SHP77 (cell line): ENCODE measurements around the gene RASSF7.
A peak's percentile ranks its signal among the peaks of the same experiment; 100 is the strongest.

Experiments used
- DNase-seq, 2 experiments: peaks; one replicate each; lab custom pipeline; 2025; lab: John Stamatoyannopoulos, UW

The RASSF7 gene

DNA sequence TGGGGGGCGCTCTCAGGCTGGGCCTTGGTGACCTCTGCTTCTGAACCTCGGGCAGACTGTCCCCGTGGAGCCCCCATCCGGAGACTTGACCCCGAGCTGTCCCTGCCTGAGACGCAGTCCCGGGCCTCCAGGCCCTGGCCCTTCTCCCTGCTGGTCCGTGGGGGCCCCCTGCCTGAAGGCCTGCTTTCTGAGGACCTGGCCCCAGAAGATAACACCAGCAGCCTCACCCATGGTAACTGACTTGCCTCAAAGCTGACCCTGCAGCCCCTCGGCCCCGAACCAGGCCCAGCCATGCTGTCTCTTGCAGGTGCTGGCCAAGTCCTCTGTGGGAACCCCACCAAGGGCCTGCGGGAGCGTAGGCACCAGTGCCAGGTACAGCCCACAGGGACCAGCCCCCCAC, 9.2 kb upstream of the RASSF7 start:
- DNase-seq, result no peak

DNA sequence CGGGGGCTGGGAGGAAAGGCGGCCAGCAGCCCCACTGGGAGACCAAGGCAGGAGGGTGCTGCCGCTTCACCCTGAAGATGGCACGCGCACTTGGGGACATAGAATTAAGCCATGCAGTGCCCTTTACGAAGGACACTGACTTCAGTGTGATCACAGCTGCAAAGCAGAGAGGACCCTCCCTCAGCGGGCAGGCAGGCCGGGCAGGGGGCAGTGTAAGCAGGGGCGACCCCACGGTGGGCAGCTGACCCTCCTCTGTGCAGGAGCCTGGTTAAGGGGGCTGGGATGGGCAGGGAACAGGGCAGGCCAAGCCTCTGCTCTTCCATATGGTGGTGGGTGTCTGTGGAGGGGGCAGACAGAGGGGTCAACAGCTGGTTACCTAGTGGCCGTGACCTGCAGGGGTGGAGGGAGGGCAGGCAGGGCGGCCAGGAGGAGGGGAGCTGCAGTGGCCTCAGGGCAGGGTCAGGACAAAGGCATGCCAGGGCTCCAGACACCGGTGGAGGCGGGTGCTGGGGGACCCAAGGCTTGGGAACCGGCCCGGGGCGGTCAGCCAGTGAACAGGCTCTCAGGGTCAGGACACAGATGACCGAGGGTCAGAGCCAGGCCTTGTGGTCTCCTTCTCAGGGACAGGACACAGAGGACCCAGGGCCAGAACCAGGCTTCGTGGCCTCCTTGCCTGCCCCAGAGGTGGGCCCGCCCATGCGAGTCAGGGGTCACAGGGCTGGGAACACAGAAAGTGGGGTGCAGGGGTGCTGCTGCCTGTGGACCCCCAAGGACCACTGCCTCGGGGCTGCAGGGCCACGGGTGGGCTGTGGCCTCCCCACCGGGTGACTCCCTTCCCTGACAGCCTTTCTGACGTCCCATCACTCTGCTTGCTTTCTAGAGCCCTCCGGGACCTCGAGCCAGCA, 7.4 kb upstream of the RASSF7 start:
- no peak for DNase-seq

DNA sequence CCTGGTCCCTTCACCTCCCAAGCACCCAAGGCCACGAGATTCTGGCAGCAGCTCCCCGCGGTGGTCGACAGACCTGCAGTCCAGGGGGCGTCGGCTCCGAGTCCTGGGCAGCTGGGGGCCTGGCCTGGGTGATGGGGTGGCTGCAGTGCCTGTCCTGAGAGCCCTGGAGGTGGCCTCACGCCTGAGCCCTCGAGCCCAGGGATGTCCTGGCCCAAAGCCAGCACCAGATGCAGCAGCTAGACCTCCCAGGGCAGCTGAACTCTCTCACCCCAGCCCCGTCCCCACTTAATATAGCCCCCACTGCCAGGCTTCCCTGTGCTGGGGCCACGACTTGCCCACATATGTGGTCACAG, 6.8 kb upstream of the RASSF7 start:
- DNase-seq, result no peak

DNA sequence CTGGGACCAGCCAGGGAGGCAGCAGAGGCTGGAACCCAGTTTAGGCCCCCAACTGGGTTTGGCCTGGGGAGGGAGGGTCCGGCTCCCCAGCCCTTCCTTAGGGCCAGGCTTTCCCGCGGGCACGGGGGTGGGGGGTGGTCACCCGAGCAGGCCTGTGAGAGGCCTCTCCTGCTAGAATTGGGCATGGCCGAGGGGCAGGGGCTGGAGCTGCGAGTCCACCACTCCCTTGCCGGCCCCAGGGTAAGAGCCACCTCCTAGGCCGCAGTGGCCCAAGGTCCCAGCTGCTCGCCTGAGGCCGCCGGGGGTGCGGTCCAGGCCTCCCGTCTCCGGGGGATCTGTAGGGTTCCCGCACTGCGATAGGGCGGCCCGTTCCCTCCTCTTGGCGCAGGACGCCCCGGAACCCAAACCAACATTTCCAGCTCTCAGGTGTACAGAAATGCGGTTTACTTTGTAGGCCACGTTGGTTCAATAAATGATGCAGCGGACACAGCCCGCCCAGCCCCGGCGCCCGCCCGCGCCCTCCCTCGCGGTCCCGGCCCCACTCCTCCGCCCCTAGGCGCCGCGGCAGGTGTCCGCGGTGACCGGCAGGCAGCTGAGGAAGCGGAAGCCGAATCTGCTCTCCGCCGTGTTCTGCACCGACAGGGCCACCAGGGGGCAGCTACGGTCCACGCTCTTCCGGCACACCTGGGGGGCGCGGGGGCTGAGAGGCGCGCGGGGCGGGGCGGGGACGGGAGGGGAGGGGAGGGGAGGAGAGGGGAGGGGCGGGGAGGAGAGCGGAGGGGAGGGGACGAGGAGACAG, 6.1 kb upstream of the RASSF7 start:
- DNase-seq, result peak in 1 of 2 experiments; percentile 57

DNA sequence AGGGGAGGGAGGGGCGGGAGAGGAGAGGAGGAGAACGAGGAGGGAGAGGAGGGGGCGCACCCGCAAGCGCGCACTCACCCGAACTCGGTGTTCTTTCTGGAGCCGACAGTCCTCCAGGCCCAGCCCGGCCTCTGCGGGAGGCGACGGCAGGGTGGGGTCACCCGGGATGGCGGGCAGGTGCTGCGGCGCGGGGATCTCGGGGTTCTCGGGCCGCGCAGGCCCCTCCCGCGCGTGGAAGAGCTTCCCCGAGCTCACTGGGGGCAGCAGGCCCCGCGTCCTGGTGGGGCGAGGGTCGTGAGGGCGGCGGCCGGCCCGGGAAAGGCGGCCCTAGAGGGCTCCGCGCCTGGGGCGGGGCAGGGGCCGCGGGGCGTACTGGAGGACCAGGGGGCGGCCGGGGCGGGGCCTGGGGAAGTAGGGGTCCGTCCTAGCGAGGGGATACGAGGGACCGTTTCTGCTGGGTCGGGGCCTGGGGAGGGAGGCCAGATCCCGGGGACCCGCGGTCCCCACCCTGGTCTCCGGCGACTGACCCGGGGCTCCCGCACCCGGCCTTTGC, 5.5 kb upstream of the RASSF7 start:
- DNase-seq, result no peak

DNA sequence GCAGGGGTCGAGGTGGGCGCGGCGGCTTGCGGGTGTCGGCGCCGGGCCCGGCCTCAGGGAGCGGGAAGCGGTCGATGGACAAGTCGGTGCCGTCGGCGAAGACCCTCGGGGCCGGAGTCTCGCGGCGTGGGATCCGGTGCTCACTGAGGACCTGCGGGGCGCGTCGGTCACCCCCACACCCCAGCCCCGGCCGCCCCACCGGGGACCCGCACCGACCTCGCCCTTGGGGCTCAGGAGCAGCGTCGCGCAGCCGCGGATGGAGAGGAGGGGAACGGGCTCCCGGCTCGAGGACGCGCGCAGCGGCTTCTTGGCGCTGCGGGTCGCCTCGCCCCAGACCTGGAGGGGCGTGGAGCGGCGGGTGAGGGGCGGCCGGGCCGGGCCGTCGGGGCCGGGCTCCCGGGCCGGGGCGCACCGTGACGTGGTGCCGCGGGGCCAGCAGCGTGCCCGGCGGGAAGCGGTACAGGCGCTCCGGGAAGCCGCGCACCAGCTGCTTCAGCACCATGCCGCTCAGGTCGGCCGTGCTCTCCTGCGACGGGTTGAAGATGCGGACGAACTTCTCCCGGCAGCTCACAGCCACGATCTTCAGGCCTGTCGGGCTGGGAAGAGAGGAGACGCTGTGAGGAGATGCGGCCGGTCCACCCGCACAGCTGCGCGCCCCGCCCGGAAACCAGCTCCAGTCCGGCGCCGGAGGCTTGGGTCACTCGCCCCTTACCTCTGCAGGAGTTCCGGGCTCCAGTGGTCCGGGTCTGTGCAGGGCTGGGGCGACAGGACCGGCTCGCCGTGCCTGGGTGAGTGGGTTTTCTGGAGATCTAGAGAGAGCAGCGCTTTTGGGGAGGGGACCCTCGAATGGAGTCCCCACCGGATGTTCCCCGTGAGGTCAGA, 4.7 kb upstream of the RASSF7 start:
- DNase-seq, result no peak

DNA sequence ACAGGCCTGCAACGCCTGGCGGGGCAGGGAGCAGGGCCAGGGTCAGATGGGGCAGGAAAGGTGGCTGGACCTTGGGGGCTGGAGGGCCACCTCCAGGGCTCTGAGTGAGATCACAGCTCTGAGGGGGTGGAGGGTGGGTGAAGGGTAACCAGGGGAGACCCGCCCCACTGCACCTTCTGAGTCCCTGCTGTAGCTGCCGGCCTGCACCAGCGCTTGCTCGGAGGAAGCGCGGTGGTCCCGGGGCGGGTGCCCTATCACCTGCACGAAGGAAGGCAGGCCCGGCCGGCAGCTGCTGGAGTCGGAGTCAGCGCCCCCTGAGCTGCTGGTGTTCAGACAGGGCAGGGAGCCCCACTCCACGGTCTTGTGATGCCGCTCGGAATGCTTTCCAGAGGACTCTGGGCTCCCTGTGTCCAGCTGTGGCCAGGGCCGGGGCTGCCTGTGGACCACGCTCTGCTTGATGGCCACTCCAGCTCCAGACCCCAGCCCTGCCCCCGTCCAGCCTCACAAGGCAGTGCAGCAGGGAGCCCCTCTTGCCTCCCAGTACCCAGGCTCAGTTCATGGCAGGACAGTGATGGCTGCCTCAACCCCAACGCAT, 4.0 kb upstream of the RASSF7 start:
- no peak for DNase-seq

DNA sequence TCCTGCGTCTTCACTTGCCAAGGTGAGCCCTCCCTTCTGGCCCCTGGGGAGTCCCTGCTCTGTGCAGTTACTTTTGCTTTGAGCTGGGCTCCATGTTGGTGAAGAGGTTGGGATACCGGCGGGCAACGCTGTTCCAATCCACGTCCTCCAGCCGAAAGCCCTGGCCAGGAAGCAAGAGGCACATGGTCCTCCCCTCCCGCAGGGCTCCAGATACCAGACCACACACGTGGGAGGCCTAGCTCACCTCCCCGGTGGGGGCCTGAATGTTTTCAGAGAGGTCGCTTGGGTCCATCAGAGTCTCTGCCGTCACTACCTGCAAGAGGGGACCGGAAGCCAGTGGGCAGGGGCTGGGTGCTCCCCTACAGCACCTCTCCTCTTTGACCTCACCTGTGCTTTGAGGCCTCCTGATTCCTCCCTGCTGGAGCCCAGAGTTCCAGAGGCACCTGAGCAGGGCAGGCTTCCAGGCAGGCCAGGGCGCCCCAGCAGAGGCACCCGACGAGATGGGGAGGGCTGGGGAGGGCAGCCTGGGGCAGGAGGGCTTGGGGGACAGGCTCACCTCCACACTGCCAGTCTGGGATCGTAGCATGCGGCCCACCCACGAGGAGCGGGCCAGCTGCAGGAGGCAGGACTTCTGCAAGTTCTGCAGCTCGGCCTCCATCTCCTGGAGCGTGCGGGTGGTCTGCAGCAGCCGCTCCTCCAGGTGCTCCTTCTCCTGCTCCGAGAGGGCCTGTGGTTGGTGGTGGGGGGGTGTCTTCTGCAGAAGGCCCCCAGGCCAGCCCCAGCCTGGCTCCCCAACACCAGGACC, 3.2 kb upstream of the RASSF7 start:
- no peak for DNase-seq

DNA sequence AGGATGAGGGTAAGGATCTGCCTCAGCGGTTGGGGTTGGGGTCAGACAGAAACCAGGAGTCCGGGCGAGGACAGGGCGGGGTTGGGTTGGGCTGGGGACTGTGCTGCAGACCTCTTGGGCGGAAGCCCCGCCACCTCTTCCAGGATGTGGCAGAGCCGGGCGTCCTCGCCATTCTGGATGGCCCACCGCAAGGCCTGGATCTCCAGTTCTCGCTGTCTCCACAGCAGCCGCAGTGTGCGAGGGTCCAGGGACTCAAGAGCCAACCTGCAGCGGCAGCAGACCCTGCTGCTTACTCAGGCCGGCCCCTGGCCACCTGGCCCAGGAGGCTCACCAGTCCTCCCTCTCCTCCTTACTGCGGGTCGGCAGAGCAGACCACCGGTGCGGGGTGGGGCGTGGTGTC, 2.3 kb upstream of the RASSF7 start:
- DNase-seq, result no peak

DNA sequence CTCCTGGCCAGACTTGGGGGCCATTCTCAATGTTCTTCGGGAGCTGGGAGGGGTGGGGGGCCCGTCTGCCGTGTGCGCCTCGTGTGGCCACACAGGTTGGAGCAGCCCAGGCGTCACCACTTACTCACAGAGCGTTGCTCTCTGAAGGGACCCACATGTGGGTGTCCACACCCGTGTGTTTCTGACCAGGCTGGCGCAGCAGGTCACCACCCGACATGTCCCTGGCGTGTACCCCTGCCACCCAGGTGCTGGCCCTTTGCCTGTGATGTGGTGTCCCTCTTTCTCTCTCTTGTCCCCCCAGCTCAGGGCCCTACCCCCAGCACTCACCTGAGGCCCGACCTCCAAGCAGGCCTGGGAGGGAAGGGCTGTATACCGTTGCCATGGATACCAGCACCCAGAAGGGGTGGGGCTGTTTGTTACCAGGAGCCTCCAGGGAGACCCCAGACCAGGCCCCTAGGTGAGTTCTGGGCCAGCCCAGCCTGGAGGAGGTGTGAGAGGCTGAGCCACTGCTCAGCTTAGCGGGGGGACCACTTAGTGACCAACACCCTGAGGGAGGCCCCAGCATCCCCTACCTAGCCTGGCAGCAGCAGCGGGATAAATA, 1.6 kb upstream of the RASSF7 start:
- DNase-seq, result no peak

DNA sequence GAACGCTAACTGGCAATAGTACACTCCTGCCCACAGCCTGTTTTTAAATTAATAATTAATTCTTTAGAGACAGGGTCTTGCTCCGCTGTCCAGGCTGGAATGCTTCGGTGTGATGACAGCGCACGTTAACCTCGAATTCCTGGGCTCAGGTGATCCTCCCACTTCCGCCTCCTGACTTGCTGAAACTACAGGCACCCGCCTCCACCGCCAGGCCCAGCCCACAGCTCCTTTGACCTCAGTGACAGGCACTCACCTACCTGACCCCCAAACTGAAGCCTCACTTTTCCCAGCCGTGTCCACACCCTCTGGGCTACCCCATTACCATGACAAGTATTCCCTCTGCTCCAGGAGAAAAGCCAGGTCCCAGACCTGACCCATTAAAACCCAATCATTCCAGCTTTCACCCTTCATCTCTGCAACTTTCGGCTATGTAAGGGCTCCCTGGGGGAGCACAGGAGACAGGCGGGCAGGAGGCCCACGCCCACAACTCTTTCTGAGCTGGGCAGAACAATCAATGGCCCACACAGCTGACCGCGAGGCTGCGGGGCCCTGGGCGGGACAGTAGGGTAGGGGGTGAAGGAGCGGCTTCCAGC, 962 bp upstream of the RASSF7 start:
- DNase-seq, result no peak

DNA sequence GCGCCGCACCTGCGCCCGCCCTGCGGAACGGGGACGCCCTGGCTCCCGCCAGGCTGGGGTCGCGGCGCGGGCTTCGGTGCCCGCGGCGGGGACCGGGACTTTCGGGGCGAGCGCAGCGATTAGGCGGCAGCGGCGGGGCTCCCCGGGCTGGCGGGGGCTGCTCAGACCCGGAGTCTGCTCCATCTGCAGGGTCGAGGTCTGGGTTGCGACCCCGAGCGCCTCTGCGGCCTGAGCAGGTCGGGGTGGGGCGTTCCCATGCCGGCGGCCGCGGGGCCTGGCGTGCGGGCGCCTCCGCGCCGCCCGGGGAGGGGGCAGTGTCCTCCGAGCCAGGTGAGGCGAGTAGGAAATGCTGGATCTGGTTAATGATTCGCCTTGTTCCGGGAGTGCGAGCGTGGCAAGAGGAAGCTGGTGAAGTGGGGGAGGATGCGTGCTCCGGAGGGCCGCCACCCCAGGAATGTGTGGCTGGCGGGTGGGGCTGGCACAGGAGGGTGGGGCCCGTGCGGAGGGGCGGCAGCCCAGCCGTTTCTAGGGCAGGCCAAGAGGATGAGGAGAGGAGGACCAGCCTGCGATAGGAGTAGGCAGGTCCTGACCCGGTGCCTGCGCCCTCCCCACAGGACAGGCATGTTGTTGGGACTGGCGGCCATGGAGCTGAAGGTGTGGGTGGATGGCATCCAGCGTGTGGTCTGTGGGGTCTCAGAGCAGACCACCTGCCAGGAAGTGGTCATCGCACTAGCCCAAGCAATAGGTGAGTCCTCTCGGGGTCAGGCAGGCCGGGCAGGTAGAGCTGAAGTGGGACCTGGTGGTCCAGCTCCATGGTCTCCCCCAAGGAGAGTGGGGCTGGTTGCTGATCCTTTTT, 606 bp downstream of the RASSF7 start:
- DNase-seq, result no peak

DNA sequence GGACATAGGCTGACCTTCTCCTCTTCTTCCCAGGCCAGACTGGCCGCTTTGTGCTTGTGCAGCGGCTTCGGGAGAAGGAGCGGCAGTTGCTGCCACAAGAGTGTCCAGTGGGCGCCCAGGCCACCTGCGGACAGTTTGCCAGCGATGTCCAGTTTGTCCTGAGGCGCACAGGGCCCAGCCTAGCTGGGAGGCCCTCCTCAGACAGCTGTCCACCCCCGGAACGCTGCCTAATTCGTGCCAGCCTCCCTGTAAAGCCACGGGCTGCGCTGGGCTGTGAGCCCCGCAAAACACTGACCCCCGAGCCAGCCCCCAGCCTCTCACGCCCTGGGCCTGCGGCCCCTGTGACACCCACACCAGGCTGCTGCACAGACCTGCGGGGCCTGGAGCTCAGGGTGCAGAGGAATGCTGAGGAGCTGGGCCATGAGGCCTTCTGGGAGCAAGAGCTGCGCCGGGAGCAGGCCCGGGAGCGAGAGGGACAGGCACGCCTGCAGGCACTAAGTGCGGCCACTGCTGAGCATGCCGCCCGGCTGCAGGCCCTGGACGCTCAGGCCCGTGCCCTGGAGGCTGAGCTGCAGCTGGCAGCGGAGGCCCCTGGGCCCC, 1.4 kb downstream of the RASSF7 start:
- DNase-seq, result no peak

DNA sequence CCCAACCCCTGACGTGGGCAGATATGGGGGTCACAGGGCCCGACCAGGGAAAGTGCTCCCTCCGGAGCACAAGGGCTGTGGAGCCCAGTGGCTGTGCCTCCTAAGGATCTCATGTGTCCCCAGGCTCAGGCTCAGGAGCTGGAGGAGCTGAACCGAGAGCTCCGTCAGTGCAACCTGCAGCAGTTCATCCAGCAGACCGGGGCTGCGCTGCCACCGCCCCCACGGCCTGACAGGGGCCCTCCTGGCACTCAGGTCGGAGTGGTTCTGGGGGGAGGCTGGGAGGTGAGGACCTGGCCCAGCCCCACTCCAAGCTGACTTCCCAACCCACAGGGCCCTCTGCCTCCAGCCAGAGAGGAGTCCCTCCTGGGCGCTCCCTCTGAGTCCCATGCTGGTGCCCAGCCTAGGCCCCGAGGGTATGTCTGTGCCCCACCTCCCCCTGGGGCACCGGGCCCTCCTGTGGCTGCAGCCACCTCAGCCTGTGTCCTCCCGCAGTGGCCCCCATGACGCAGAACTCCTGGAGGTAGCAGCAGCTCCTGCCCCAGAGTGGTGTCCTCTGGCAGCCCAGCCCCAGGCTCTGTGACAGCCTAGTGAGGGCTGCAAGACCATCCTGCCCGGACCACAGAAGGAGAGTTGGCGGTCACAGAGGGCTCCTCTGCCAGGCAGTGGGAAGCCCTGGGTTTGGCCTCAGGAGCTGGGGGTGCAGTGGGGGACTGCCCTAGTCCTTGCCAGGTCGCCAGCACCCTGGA, 2.5 kb downstream of the RASSF7 start:
- DNase-seq, result no peak

DNA sequence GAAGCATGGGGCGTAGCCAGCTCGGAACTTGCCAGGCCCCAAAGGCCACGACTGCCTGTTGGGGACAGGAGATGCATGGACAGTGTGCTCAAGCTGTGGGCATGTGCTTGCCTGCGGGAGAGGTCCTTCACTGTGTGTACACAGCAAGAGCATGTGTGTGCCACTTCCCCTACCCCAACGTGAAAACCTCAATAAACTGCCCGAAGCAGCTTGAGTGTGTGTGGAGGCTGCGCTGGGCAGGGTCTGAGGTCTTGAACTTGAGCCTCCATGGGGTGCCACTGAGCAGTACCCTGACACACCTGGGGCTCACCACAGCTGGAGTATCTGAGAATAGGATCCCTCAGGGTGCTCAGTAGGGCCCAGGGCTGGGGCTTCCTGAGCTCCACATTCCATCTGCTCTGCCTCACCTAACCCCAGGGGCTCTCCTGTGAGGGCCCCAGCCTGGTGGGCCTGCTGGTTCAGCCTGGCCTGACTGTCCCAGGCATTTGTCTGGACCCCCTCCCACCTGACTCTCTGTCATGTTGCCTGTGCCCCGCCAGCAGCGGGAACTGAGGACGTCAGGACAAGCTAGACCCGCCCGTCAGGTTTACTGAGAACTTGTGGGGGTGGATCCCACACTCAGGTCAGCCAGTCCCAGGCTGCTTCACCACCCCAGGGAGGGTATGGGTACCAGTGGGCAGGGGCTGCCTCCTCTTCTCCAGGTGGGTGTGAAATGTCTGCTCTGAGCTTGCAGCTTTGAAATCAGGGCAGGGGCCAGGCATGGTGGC, 3.2 kb downstream of the RASSF7 start:
- no peak for DNase-seq

DNA sequence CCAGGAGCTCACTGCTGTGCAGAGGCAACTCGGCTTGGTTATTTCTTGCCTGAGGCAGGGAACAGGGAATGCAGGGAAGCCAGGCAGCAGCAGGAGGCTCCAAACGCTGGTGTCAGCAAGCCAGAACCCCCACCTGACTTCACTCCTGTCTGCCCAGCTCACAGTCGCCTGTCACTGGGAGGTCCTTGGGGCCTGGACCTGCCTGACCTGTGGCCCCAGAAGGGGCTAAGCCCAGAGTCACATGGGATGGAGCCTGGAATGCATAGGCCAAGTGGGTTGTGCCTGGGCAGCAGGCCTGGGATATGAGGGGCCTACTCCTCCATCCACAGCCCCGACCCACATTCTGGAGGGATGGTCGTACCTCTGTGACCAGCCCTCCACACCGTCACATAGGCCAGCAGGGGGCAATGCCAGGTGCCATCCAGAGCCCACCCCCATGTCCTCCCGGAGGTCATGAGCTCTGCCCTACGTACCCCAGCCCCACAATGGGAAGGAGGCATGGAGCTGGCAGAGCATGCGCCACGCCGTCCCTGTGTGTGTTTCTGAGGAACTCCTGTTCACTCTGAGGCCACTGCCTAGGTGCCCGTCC, 5.2 kb downstream of the RASSF7 start:
- DNase-seq, result no peak
